Middle frontal gyrus (tissue), 1 donor: ENCODE results near the gene WNT7B.

ENCODE experiments used
- DNase-seq: peaks from one replicate; pipeline ENCODE4 v3.0.0-alpha.2; 2015; ENCODE audit warnings: low spot score; ENCODE audit errors: extremely low spot score

WNT7B gene

DNA sequence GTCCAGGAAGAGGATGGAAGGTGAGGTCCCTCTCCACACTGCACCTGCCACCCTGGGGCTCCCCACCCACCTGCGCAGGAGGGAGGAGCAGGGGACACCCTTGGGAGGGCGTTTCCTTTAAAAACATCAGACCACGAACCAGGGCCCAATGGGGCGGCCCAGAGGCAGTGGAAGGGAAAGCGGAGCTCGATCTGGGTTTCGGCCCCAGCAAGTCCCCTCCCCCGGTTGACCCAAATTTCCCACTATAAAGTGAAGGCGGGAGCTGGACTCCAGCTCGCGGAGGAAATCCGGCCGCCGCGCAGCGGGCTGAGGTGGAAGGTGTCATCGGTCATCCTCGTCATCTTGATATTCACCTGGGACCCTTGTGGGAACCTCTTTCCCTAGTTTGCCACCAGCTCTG lies 99.3 kb downstream of the WNT7B start:
- no peak for DNase-seq

DNA sequence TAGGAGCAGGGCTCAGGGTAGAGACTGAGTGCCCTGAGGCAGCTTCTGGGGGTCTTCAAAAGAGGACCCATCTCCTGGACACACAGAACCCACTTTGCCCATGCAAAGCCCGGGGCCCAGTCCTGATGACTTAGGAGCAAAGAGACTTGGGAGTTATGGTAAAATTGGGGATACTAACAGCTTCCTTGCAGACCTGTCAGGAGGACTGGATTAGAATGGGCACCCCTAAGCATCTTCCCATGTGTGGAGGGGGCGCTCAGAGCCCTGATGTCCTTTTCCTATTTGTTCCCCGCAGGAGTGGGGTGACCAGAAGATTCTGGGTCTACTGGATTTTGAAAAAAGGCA lies 100.0 kb downstream of the WNT7B start:
- DNase-seq, result no peak

DNA sequence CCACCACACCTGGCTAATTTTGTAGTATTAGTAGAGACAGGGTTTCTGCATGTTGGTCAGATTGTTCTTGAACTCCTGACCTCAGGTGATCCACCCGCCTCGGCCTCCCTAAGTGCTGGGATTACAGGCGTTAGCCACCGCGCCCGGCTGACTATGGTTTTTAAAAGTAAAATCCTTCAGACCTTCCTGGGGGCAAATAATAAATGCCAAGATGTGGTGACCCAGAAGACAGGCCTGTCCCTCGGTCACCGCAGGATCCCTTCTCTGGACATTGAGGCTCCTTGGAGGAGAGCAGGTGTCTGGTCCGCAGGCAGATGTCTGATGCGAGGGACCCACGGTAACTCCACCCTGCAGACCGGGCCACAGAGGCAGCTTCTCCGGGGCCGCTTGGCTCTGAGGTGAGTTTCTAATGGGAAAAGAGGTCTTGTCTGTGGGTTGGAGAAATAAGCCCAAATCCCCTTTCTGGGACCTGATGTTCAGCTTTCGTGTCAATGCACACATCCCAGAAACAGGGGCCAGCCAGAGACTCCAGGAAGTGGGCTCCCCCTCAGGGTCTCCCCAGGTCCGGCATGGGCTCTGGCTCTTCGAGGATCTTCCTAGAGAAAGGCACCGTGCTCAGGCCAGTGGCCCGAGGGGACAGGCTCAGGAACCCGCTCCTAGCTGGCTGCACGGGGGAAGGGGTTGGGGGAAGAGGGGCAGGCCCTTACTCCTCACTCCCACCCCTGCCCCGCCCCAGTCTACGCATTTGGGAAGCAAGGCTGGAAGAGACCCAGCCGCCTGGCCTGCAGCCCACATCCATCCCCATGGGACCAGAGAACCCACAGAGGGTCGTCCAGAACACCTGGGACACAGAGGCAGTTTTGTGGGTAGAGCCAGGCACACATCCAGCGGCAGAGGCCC lies 100.6 kb downstream of the WNT7B start:
- DNase-seq, result no peak

DNA sequence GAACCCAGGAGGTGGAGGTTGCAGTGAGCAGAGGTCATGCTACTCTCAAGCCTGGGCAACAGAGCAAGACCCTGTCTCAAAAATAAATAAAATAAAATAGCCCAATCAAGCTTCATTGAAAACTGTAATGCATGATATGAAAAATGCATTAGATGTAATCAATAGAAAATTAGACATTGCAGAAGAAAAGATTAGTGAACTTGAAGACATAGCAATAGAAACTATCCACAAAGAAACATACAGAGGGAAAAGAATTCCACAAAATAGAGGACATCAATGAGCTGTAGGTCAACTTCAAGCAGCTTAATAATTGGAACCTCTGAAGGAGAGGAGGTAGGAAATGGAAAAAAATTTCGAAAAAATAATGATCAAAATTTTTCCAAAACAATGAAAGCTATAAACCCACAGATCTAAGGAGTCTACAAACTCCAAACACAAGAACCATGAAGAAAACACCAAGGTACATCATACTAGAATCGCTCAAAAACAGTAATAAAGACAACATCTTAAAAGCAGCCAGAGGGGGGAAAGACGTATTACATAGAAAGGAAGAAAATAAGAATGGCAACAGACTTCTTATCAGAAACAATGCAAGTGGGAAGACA lies 104.2 kb downstream of the WNT7B start:
- no peak for DNase-seq

DNA sequence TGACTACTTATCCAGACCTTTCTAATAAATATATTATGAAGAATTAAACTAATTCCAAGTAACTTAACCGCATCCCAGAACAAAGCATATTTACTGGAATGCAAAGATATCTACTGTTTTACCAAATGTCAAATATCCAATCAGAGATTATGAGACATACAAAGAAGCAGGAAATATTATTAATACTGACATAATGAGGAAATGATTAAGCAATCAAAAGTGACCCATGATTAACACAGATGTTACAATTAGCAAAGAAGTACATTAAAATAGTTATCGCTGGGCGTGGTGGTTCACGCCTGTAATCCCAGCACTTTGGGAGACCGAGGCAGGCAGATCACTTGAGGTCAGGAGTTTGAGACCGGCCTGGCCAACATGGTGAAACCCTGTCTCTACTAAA lies 105.2 kb downstream of the WNT7B start:
- DNase-seq, result no peak
